GM10847 (cell line): ENCODE results near the gene KISS1R.

ENCODE experiments used
- POLR2A ChIP-seq: IDR thresholded peaks from 2 replicates; pipeline ENCODE4 v1.6.1; 2011; ENCODE audit not compliant: insufficient read length; ENCODE audit errors: extremely low read depth

Gene KISS1R

DNA sequence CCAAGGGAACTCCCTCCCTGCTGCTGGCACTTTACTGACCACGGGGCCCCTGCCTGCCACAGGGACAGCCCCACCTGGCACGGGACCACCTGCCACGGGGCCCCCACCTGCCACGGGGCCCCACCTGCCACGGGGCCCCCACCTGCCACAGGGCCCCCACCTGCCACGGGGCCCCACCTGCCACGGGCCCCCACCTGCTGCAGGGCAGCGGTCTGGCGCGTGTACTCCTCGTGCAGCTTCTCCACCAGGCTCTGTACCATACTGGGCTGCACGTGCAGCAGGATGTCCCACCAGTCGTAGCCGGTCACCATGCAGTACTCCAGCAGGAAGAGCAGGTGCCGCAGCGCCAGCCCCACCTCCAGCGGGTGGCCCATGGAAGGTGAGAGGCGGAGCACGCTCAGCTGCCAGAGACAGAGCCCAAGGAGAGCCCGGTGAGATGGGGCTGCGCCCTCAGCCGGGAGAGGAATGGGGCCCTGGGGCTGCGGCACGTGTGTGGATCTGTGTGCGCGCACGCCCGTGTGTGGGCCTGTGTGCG lies 40.3 kb upstream of the KISS1R start:
- no peak for TF ChIP-seq POLR2A

DNA sequence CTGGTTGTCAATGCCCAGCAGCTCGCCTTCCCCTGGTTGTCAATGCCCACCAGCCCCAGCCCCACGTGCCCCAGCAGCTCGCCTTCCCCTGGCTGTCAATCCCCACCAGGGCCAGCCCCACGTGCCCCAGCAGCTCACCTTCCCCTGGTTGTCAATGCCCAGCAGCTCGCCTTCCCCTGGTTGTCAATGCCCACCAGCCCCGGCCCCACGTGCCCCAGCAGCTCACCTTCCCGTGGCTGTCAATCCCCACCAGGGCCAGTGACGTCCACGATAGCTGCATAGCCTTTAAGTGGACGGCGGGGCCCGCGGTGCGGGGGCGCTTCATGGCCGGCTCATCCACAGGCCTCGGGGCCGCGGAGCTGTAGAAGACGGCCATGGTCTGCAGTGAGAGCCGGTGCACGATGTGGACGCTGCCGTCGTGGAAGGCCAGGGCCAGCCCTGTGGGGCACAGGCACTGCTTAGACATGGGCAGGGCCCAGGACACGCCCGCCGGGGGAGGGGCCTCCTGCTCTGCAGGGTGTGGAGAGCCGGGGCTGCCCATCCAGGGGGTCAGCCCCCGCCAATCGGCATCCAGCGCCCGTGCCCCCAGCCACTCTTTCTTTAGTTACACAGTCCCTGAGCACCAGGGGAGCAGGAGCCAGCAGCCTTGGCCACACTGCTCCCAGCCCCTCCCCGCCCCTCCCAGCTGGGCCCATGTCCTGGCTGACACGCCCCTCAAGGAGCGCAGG lies 37.3 kb upstream of the KISS1R start:
- TF ChIP-seq POLR2A, result no peak

DNA sequence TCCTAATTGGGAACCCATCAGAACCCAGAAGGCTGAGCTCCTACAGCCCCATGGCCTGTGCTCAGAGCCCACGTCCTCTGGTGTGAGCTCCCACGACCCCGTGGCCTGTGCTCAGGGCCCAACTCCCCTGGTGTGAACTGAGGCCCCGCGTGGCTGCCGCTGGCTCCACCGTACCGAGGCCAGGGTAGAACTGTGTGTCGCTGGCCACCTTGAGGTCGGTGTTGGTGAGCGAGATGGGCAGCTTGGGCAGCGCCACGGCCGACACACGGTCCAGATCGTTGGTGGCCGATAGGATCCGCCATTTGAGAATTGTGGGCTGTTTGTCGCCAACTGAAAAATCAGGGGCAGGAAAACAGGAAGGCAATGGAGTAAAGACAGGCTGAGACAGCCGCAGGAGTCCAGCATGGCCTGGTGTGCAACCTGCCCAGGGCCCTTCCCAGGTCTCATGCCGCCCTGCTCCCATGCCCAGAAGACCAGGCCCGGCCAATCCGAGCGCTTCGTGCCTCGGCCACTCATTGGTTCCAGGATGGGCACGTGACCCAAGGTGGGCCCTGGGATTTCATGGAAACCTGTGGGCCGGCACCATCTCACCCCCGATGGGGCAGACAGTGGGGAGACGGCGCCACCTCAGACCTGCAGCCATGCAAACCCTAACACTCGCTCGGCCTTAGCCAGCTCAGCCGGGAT lies 35.6 kb upstream of the KISS1R start:
- TF ChIP-seq POLR2A, result no peak

DNA sequence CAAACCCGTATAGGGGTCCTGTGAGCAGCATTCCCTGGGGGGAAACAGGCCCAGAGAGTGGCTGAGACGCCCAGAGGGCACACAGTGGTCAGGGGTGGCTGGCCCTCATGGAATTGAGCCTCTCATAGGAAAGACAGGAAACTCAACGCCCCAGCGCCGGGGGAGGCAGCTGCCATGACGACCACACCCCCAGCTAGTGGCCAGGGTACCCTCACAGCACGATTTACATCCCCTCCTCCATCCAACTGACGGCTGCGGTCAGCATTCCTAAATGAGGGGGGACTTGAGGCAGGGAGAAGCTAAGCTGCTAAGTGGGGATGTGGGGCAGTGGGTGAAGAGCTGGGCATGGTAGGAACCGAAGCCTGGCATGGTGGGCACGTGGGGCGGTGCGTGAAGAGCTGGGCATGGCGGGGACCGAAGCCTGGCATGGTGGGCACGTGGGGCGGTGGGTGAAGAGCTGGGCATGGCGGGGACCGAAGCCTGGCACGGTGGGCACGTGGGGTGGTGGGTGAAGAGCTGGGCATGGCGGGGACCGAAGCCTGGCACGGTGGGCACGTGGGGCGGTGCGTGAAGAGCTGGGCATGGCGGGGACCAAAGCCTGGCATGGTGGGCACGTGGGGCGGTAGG lies 34.1 kb upstream of the KISS1R start:
- TF ChIP-seq POLR2A, result no peak

DNA sequence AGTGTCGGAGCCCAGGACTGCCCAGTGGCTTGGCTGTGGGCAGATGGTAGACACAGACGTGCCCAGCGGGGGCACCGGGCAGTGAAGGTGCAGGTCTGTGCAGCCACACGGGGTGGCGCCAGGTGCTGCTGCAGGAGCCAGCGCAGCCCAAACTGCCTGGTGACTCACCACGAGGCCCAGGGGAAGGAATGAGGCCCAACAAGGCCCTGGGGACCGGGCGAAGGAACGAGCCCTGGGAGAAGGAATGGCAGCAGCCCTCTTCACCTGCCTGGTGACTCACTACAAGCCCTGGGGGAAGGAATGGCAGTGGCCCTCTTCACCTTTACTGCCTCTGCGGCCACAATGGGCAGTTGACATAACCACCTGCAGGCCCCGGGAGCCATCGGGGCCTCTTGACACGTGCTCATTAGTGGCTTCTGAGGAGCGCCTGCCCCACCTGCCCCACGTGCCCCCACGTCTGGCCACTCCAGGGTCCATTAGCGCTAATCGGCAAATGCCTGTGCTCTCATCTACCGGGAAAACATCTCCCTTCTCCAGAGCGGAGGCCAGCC lies 33.4 kb upstream of the KISS1R start:
- TF ChIP-seq POLR2A, result no peak

DNA sequence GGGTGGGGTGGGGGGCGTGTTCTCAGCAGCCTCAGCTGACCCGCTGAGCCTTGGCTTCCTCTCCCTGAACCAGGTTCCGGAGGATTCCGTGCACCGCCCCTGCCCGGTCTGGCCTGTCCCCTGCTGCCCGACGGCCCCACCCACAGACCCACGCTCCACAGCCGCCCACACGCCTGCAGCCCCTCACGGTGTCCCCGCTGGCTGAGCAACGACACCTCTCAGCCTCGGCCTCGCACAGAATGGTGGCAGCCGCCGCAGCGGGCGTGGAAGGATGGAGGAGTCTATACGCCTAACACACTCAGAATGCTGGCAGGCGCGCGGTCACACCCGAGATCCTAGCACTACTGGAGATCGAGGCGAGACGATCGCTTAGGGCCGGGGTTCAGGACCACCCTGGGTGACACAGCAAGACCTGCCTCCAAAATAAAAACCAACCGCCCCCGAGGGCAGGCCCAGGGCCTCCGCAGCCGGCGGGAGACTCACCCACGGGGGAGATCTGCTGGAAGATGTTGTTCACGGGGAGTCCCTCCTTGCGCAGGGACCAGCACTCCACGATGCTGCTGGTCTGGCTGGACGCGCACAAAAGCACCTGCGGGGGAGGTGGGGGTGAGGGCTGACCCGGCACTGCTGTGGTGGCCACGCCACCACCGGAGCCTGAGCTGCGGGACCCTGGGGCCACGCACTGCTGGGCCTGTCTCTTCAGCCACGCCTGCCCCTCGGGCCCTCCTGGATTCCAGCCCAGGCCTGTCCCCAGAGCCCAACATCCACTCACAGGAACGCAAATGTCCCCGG lies 32.5 kb upstream of the KISS1R start:
- TF ChIP-seq POLR2A, result no peak

DNA sequence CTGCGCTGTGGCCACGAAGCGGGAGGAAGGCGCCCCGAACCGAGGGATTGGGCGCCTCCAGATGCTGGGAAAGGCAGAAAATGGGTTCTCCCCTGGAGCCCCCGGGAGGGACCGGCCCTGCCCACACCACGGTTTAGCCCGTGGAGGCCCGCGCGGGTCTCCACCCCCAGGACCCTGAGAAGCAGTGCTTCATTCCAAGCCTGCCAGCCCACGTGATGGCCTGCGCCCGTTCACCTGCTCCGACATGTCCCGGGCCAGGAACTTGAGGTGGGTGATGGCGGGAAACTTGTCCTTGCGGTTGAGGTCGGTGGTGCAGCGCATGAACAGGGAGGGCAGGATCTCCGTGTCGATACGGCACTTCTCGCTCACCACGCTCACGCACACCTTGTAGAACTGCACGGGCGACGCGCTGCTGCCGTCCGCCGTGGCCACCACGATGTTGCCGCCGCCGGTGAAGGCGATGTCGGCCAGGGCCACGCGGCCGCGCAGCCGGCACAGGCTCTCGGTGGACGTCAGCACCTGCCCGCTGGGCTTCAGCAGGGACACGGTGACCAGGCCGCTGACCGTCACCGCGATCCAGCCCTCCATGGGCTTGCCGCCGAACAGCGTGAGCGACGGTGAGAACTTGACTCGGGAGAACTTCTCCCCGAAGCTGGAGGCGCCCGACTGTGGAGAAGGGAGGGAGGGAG lies 31.5 kb upstream of the KISS1R start:
- TF ChIP-seq POLR2A, result no peak

DNA sequence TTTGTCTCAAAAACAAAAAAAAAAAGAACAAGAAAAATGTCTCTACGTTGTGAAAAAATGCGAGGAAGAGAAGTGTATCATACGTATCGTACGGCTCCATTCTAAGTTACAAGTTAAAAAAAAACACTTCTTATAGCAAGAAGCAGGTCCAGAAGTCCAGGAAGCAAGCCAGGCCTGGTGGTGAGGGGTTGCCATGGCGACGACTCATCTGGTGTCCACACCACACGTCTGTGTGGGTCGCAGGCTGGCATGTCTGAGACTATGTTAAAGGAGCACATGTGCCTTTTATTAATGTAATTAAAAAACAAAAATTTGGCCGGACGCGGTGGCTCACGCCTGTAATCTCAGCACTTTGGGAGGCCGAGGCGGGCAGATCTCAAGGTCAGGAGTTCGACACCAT lies 30.1 kb upstream of the KISS1R start:
- no peak for TF ChIP-seq POLR2A

DNA sequence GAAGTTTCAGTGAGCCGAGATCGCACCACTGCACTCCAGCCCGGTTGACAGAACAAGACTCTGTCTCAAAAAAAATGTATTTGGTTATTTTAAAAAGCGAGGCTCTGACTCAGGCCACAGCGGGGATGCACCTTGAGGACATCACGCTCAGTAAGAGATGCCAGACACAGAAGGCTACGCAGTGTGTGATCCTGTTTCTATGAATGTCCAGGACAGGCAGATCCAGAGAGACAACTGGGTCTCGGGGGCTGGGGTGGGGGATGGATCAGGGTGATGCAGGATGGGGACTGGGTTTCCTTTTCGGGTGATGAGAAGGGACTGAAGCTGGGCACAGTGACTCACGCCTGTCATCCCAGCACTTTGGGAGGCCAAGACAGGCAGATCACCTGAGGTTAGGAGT lies 29.5 kb upstream of the KISS1R start:
- no peak for TF ChIP-seq POLR2A

DNA sequence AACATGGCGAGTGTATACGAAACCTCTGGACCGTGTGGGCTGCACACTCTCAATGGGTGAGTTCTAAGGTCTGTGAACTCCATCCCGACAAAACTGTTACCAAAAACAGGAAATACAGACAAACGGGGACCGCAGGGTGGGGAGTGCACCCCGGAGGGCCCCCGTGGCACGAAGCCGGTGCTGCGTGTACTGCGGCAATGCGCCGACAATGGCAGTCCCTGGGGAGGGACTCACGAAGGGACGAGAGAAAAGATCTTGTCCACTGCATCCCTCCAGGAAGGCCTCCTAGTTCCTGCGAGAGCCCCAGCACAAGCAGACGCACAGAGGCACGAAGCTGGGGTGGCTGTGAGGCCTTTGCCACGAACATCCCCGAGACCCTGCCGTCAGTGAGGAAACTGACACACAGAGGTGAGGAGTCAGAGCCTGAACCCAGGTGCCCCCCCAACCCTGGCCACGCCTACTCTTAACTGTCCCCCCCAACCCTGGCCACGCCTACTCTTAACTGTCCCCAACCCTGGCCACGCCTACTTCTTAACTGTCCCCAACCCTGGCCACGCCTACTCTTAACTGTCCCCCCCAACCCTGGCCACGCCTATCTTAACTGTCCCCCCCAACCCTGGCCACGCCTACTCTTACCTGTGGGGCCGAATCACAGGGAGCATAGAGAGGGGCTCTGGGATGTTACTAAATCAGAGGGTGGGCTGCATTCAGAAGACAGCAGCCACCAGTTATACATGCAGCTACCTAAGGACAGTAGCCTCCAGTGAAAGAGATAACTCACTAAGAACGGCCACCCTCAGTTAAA lies 28.4 kb upstream of the KISS1R start:
- no peak for TF ChIP-seq POLR2A

DNA sequence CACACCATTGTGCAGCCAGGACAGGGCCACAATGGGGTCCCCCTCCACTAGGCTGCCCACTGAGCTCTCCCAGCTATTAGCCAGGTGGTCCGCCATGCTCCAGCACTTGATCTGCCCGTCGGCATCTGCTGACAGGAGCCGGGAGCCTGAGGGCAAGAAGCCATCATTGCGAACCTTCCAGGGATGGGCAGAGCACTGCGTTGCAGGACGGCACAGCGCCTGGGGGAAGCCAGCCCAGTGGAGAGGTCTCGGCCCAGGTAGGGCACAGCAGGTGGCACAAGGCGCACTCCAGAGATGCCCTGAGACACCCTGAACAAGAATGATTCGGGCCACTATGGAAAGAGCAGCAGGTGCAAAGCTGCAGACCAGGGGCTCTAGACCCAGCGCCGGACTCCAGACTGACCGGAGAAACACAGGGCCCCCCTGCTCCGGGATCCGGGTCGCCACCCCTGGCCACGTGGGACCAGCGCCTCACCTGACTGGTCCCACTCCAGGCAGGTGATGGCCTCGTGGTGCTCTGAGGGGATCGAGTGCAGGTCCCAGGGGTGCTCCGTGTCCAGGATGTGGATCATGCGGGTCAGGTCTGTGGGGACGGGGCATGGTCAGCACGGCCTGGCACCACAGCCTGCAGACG lies 27.4 kb upstream of the KISS1R start:
- TF ChIP-seq POLR2A, result no peak

DNA sequence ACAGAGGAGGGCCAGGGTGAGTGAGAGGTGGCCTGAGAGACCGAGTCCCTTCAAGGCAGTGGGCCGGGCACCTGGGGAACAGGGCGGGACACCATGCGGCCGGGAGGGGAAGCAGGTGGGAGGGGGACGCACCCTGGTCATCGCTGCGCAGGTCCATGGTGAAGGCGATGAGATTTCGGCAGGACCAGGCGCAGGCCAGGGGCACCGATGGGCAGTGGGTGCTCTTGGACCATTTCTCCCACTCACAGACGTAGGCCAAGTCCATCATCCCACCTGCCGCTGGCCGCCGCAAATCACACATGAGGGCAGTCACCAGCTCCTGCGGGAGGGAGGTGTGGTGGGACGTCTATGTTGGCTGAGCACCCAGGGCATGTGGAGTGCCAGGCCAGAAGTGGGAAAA lies 26.3 kb upstream of the KISS1R start:
- TF ChIP-seq POLR2A, result no peak

DNA sequence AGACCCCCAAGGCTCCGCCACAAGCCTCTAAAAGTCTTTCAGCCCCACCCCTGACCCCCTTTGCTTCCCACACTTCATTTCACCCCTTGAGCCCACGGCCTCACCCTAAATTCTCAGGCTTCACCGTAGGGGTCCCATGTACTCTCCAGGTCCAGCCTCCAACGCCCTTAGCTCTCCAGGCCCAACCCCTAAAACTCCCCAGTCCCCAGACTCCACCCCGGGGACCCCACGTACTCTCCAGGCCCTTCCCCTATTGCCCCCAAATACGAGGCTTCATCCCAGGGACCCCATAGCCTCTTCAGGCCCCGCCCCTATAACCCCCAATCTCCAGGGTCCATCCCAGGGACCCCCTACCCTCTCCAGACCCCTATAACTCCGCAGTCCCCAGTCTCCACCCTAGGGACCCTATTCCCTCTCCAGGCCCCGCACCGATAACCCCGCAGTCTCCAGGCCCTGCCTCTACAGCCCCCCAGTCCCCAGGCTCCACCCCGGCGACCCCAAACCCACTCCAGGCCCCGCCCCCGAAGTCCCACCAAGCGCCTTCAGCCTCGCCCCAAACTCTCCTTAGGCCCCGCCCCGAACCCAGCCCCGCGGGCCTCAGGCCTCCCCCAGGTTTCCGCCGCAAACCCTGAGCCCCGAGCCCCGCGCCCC lies 24.8 kb upstream of the KISS1R start:
- TF ChIP-seq POLR2A, result no peak
